Fibroblast of lung (primary cell): ENCODE results near the gene TVP23C. TPM values are rescaled to one million over a fixed set of nuclear protein-coding genes. Genes with fewer than 3 reads are reported as not detected.
A peak's percentile ranks its signal among the peaks of the same experiment; 100 is the strongest.

Experiments
- DNase-seq, 2 donors: peaks; one replicate each; pipeline versions ENCODE4 v3.0.0 to v3.0.0-alpha.2; 2010; ENCODE audit warnings: low read depth in 2 of 2
- H2AFZ ChIP-seq: 2 replicates; pipeline ENCODE4 v1.5.1; 2012; ENCODE audit warnings: low read length, control low read depth, inconsistent platforms
- H3K27ac ChIP-seq: 2 replicates; pipeline ENCODE4 v1.5.1; 2011; ENCODE audit warnings: low read length, control low read depth; ENCODE audit not compliant: insufficient read depth
- H3K27me3 ChIP-seq: 2 replicates; pipeline ENCODE4 v1.5.1; 2011; ENCODE audit warnings: mild to moderate bottlenecking, low read length; ENCODE audit not compliant: control insufficient read depth, insufficient read depth
- H3K36me3 ChIP-seq: 2 replicates; pipeline ENCODE4 v1.5.1; 2011; ENCODE audit warnings: low read length; ENCODE audit not compliant: control insufficient read depth, insufficient read depth
- H3K4me1 ChIP-seq: 2 replicates; pipeline ENCODE4 v1.5.1; 2011; ENCODE audit warnings: low read length; ENCODE audit not compliant: control insufficient read depth, insufficient read depth; ENCODE audit errors: extremely low read depth
- H3K4me2 ChIP-seq: 2 replicates; pipeline ENCODE4 v1.5.1; 2011; ENCODE audit warnings: low read length, control low read depth; ENCODE audit not compliant: insufficient read depth; ENCODE audit errors: extremely low read depth
- H3K4me3 ChIP-seq, 4 experiments: fragments of 200-600 bp in 1 of 4; sonication (generic) in 1 of 4; replicated peaks in 1 of 4; 2 replicates each; pipeline ENCODE4 v1.5.1; 2011 to 2016; ENCODE audit warnings: low read length in 4 of 4, low read depth in 3 of 4, mild to moderate bottlenecking in 3 of 4, control low read depth in 2 of 4, inconsistent platforms in 1 of 4, mixed read lengths in 1 of 4; ENCODE audit not compliant: insufficient read depth in 1 of 4; ENCODE audit errors: control extremely low read depth in 1 of 4
- H3K79me2 ChIP-seq: 2 replicates; pipeline ENCODE4 v1.5.1; 2012; ENCODE audit warnings: mild to moderate bottlenecking, low read length, inconsistent platforms; ENCODE audit not compliant: control insufficient read depth, insufficient read depth
- H3K9ac ChIP-seq: 2 replicates; pipeline ENCODE4 v1.5.1; 2011; ENCODE audit warnings: mild to moderate bottlenecking, low read length, control low read depth; ENCODE audit not compliant: insufficient read depth
- H3K9me3 ChIP-seq: 2 replicates; pipeline ENCODE4 v1.5.1; 2012; ENCODE audit warnings: low read depth, low read length; ENCODE audit not compliant: control insufficient read depth, insufficient read depth
- H4K20me1 ChIP-seq: 2 replicates; pipeline ENCODE4 v1.5.1; 2011; ENCODE audit warnings: low read length; ENCODE audit not compliant: control insufficient read depth, insufficient read depth; ENCODE audit errors: extremely low read depth
- EZH2 ChIP-seq: IDR thresholded peaks from 2 replicates; pipeline ENCODE4 v1.5.1; 2012; ENCODE audit warnings: low read length, control low read depth, mild to moderate bottlenecking; ENCODE audit errors: missing control alignments
- polyA plus RNA-seq, 2 donors: library from polyadenylated mRNA; depleted of rRNA in 1 of 2; stranded (reverse) in 1 of 2; unstranded in 1 of 2; fragments of >200 nt; gene quantifications; 2 replicates each; pipeline ENCODE4 v1.2.1, GENCODE V29; 2011 to 2012; ENCODE audit warnings: missing spikeins in 1 of 2
- total RNA-seq: library from RNA; depleted of rRNA; stranded (reverse); fragments of >200 nt; gene quantifications from 2 replicates; pipeline ENCODE4 v1.2.1, GENCODE V29; 2014
- TF ChIP-seq, protein P1 (sequence below), 2 donors: IDR thresholded peaks in 1 of 2; conservative IDR thresholded peaks in 1 of 2; 1 replicate in 1 of 2; 2 replicates in 1 of 2; pipeline ENCODE4 v1.5.1; 2011 to 2012; ENCODE audit warnings: low read length in 2 of 2, control low read depth in 1 of 2, inconsistent platforms in 1 of 2, low read depth in 1 of 2, mild to moderate bottlenecking in 1 of 2

Gene TVP23C
- total and polyA plus RNA-seq, 2 donors (not counting 1 experiment from before 2014, with no cell fraction given) = 7.0 to 25.1 TPM

DNA sequence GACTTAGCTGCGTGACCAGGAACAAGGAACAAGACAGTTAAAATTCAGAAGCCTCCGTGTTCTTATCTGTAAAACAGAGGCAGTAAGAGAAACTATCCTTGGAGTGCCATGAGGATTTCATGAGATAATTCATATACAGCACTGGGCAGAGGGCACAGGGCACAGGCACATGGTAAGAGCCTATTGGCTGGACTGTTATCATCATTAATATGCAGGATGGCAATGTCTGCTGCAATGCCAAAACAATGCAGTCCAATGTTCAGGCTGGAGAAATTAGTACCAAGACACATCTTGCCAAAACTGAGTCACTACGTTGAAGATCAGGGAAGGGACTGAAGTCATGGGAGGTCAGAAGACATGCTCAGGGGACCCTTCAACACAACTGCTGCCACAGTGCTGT is 109.5 kb downstream of the TVP23C start:
- H3K9me3 ChIP-seq = no peaks in the 10 kb centered on the region
- H2AFZ ChIP-seq = no peak overlapping the region
- no peak for DNase-seq
- H3K4me1 ChIP-seq = peaks cover 17% of the 10 kb centered on the region
- no peaks in the 10 kb centered on the region for H3K27me3 ChIP-seq
- H3K4me2 ChIP-seq = no peak overlapping the region
- H3K4me3 ChIP-seq = no peak overlapping the region
- H4K20me1 ChIP-seq = no peaks in the 10 kb centered on the region
- H3K79me2 ChIP-seq = no peaks in the 10 kb centered on the region
- H3K9ac ChIP-seq = no peak overlapping the region
- TF ChIP-seq, protein P1, sequence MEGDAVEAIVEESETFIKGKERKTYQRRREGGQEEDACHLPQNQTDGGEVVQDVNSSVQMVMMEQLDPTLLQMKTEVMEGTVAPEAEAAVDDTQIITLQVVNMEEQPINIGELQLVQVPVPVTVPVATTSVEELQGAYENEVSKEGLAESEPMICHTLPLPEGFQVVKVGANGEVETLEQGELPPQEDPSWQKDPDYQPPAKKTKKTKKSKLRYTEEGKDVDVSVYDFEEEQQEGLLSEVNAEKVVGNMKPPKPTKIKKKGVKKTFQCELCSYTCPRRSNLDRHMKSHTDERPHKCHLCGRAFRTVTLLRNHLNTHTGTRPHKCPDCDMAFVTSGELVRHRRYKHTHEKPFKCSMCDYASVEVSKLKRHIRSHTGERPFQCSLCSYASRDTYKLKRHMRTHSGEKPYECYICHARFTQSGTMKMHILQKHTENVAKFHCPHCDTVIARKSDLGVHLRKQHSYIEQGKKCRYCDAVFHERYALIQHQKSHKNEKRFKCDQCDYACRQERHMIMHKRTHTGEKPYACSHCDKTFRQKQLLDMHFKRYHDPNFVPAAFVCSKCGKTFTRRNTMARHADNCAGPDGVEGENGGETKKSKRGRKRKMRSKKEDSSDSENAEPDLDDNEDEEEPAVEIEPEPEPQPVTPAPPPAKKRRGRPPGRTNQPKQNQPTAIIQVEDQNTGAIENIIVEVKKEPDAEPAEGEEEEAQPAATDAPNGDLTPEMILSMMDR (conservative IDR thresholded peaks at IDR 0.05 in 1 of 2, IDR thresholded peaks at IDR 0.05 in 1 of 2; ENCODE audit: low read depth in 1 of 2, low read length in 2 of 2) = no peak
- no peak for TF ChIP-seq EZH2
- no peak overlapping the region for H3K27ac ChIP-seq
- H3K36me3 ChIP-seq = no peaks in the 10 kb centered on the region

DNA sequence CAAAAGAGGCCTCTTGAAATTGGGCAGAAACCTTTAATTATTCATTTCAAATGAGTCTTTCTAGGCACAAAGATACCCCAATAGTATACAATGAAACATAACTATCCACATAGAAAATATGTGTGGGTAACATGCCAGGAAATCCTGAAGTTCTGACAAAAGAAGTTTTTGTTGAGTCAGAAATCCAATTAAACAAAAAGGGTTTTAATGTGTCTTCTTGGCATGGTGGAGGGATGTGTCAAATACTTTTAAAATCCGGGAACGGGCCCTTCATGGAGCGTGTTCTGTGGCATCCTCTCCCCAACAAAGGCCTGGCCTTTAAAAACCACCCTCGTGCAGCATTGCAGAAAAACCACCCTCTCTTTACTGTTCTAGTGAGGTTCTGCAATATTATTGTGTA is 110.0 kb downstream of the TVP23C start:
- TF ChIP-seq EZH2 = no peak
- TF ChIP-seq, protein P1 (conservative IDR thresholded peaks at IDR 0.05 in 1 of 2, IDR thresholded peaks at IDR 0.05 in 1 of 2; ENCODE audit: low read depth in 1 of 2, low read length in 2 of 2) = no peak
- Histone ChIP-seq H3K4me2 (no peak overlapping the region), H3K36me3 (no peaks in the 10 kb centered on the region), H4K20me1 (no peaks in the 10 kb centered on the region), H3K79me2 (no peaks in the 10 kb centered on the region), H3K27me3 (no peaks in the 10 kb centered on the region), H3K4me3 (no peak overlapping the region), H2AFZ (no peak overlapping the region), H3K27ac (no peak overlapping the region), H3K9me3 (no peaks in the 10 kb centered on the region), H3K9ac (no peak overlapping the region), H3K4me1 (peaks cover 17% of the 10 kb centered on the region)
- peak in 1 of 2 donors; percentile 73 for DNase-seq

DNA sequence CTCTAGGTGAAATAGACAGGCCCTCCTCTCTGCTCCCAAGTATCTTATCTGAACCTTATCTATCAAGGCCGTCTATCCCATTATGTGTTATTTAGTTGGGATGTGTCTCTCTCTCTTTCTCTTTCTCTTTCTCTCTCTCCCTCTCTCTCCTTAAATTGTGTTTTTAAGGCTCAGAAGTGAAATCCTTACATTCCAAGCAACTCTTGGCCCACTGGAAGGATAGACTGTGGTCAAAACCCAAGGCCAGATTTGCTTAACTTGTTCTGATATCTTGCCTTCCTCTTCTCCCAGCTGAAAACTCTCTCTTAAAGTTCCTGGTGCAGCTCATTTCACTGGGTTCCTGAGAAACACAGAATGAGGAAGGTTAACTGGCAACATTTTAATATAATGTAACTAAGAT is 110.5 kb downstream of the TVP23C start:
- no peak overlapping the region for H3K9ac ChIP-seq
- H2AFZ ChIP-seq = no peak overlapping the region
- H3K79me2 ChIP-seq = no peaks in the 10 kb centered on the region
- DNase-seq = peak in 1 of 2 donors; percentile 70
- no peaks in the 10 kb centered on the region for H3K27me3 ChIP-seq
- no peaks in the 10 kb centered on the region for H3K36me3 ChIP-seq
- H4K20me1 ChIP-seq = no peaks in the 10 kb centered on the region
- peaks cover 13% of the 10 kb centered on the region for H3K4me1 ChIP-seq
- TF ChIP-seq, protein P1 (conservative IDR thresholded peaks at IDR 0.05 in 1 of 2, IDR thresholded peaks at IDR 0.05 in 1 of 2; ENCODE audit: low read depth in 1 of 2, low read length in 2 of 2) = no peak
- TF ChIP-seq EZH2 = no peak
- no peak overlapping the region for H3K27ac ChIP-seq
- no peak overlapping the region for H3K4me3 ChIP-seq
- H3K4me2 ChIP-seq = no peak overlapping the region
- H3K9me3 ChIP-seq = no peaks in the 10 kb centered on the region

Other genes starting within 250 kb of the TVP23C start
- 0.33 and 0.77 TPM in 2 replicates for gene TEKT3, start 221.9 kb downstream of the TVP23C start, total RNA-seq
- gene TEKT3, start 221.9 kb downstream of the TVP23C start, polyA plus RNA-seq = 0.19 and 0.52 TPM in 2 replicates
- 0.77 and 2.3 TPM in 2 replicates for gene CDRT4, start 95.9 kb downstream of the TVP23C start, total RNA-seq
- 0.19 and 0.49 TPM in 2 replicates for gene CDRT4, start 95.9 kb downstream of the TVP23C start, polyA plus RNA-seq
- gene FBXW10B, start 56.2 kb upstream of the TVP23C start, total RNA-seq = 0.26 and 0.50 TPM in 2 replicates
- 0.11 and 0.36 TPM in 2 replicates for gene FBXW10B, start 56.2 kb upstream of the TVP23C start, polyA plus RNA-seq
- gene TRIM16, start 120.8 kb upstream of the TVP23C start, total RNA-seq = 41.6 and 63.1 TPM in 2 replicates
- gene TRIM16, start 120.8 kb upstream of the TVP23C start, polyA plus RNA-seq = 21.0 and 26.0 TPM in 2 replicates
- 45.9 and 65.0 TPM in 2 replicates for gene ZNF286A, start 136.3 kb upstream of the TVP23C start, total RNA-seq
- gene ZNF286A, start 136.3 kb upstream of the TVP23C start, polyA plus RNA-seq = 31.3 and 39.1 TPM in 2 replicates
- 0.17 TPM in 1 of 2 replicates, not detected in the other for gene TBC1D26, start 168.8 kb upstream of the TVP23C start, total RNA-seq
- 0.02 TPM in 1 of 2 replicates, not detected in the other for gene TBC1D26, start 168.8 kb upstream of the TVP23C start, polyA plus RNA-seq